Neural progenitor cell (in vitro differentiated cells): ENCODE data around the gene SYDE1.

Experiments used
- EZH2 ChIP-seq: fragments of 200-600 bp; sonication (generic); IDR thresholded peaks from 2 replicates; pipeline ENCODE4 v1.6.1; 2017; ENCODE audit warnings: antibody characterized with exemption, mild to moderate bottlenecking, moderate library complexity
- TF ChIP-seq, protein P1 (sequence below): fragments of 200-600 bp; sonication (generic); IDR thresholded peaks from 2 replicates; pipeline ENCODE4 v1.5.1; 2017; ENCODE audit warnings: antibody characterized with exemption, mild to moderate bottlenecking

DNA sequence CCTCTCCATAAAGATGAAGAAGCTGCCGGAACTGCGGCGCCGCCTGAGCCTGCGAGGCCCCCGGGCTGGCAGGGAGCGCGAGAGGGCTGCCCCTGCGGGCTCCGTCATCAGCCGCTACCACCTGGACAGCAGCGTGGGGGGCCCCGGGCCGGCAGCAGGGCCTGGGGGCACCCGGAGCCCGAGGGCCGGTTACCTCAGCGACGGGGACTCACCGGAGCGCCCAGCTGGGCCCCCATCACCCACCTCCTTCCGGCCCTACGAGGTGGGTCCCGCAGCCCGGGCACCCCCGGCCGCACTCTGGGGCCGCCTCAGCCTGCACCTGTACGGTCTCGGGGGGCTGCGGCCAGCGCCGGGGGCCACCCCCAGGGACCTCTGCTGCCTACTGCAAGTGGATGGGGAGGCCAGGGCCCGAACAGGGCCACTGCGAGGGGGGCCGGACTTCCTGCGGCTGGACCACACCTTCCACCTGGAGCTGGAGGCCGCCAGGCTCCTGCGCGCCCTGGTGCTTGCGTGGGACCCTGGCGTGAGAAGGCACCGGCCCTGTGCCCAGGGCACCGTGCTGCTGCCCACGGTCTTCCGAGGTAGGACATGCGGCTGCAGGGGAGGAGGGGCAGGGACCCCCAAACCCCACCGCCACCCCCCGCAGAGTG lies 2.7 kb downstream of the SYDE1 start:
- TF ChIP-seq EZH2 = no peak
- TF ChIP-seq, protein P1, sequence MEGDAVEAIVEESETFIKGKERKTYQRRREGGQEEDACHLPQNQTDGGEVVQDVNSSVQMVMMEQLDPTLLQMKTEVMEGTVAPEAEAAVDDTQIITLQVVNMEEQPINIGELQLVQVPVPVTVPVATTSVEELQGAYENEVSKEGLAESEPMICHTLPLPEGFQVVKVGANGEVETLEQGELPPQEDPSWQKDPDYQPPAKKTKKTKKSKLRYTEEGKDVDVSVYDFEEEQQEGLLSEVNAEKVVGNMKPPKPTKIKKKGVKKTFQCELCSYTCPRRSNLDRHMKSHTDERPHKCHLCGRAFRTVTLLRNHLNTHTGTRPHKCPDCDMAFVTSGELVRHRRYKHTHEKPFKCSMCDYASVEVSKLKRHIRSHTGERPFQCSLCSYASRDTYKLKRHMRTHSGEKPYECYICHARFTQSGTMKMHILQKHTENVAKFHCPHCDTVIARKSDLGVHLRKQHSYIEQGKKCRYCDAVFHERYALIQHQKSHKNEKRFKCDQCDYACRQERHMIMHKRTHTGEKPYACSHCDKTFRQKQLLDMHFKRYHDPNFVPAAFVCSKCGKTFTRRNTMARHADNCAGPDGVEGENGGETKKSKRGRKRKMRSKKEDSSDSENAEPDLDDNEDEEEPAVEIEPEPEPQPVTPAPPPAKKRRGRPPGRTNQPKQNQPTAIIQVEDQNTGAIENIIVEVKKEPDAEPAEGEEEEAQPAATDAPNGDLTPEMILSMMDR = no peak
